HG03565 (cell line): ENCODE data around the gene LCT.

Experiments used
- ATAC-seq: cut with Tn5 transposase; IDR thresholded peaks from one replicate; pipeline ENCODE4 v1.9.1; 2021; ENCODE audit warnings: mild to moderate bottlenecking, moderate library complexity; ENCODE audit not compliant: unreplicated experiment

LCT gene

DNA sequence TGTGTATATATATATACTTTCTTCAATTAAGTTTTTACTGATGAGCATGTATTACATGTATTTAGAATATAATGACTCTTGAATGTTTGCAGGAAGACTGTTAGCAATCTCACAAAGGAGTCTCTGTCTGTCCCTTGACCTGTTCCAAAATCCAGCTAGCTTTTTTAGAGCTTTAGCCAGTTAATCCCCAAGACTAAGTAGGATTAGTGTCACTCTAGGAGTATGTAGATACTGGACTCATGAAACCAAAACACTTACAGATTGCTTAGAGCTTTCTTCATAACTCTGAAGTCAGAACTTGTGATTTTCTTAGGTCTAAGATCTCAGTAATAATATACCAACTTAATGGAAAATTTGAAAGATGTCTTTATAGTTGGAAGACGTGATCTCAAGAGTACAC lies 93.1 kb downstream of the LCT start:
- ATAC-seq, result no peak

DNA sequence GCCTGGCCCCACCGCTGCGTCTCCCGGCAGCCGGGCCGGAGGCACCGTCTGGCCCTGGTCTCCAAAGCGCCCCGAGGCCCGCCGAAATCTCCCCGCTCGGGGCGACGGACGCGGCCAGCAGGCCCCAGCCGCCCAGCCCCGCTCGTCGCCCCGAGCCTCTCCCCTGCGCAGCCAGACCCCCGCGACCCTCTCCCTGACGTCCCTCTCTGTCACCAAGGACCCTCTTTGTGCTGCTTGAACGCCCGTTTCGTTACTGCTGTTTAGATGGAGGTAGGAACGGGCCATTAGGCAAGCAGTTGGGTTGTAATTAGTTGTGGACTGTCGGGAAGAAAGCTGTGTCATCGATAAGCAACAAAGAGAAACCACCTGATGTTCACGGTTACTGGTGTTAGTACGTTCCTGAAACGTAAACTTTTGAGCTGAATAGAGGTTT lies 94.6 kb downstream of the LCT start:
- ATAC-seq, result peak; percentile 5

DNA sequence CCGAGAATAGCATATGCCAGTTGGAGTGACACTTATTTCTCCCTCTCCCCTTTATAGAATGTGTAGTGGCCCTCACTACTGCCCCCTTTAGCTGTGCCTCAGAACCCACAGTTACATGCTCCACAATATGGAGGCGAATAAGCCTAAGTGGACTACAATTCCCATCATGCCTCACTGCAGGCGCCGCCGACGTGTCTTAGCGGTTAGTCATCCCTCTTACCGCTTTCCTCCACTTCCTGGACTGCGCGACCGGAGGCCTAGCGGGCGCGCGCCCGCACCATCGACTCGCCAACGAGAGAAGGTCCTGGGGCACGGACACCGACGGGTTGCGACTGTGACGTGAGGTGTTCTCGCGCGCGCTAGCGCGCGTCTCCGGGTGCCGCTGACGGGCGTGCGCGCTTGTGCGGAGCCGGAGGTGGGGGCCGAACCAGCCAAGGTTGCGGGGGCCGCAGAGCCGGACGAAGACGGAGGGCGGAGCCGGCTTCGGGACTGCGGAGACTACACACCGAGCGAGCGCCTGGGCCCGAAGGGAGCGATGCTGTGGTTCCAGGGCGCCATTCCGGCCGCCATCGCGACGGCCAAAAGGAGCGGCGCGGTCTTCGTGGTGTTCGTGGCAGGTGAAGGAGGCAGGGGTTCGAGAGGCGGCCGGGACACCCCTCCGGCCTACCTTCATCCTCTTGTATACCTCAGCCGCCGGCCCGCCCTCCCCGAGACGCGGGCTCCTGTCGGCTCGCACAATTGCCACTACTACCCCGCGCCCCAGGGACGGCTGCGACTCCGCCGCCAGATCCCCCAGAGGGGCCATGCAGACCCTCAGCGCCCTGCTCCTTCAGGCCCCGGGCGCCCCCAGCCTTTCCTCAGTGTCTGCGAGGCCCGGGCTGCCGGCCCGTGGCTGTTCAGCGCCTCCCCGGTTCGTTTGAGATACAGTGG lies 95.3 kb downstream of the LCT start, which contains the start of gene UBXN4:
TSS of gene UBXN4 (plus strand) at position 461 of the 930 bp plus-strand sequence. CDS start at position 536, 75 bp downstream.
- peak; percentile 82 for ATAC-seq

DNA sequence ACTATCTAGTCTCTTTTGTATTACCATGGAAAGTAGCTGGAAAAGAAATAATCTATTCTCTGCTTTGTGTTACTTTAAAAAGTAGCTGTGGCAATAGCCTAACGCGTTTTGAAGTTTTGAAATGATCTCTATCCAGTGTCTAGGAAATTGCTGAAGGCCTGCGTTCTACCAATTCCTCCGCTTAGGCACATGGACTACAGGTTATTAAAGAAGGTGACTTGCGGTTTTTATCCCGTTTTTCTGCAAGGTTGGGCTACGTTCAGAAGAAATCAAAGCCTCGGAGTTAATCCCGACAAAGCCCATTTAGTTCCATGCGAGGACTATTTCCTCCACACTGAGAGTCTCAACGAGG lies 96.0 kb downstream of the LCT start:
- ATAC-seq, result no peak

DNA sequence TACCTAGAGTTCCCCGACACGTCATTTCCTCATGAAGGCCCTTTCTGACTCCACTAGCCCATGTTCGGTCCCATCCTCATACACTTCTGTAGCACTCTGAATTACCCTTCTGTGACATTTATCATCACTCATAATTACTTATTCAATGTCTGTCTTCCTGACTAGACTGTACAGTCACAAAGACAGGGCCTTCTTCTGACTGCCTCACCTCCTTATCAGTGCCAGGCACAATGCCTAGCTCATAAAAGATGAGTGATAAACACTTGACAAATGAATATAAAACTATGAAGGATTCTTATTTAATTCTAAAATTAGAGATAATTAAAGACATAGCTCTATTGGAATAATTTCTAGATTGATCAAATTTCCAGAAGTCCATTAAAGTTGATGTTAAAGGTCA lies 96.8 kb downstream of the LCT start:
- no peak for ATAC-seq
